Measurements from ENCODE around the gene AAK1. TPM values are rescaled to one million over a fixed set of nuclear protein-coding genes. Genes with fewer than 3 reads are reported as not detected.
"Not testable (repeated sequence)": the region's sequence is repeated elsewhere in the genome, so short reads cannot be mapped to it uniquely, and the experiment has no call there.

AAK1 gene
- total RNA-seq, 2 experiments from 2014 or later, result 114 to 115 TPM

DNA sequence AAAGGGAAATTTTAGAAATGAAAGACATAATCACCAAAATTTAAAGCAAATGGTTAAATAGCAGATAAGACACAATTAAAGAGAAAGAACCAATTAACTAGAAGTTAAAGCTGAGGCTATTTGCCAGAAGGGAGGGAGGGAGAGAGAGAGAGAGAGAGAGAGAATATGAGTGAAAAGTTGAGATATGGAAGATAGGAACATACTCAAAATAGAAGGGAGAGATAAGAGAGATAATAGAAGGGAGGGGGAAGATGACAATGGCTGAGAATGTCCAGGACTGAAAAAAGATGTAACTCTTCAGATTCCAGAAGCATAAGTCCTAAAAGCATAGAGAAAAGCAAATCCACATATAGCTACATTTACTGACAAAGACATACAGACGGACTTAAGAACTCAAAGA lies 17.1 kb upstream of the AAK1 start:
- H3K36me3 Mint-ChIP-seq (ENCODE audit: low read depth), result peaks cover 2% of the 10 kb centered on the region
- no peak for ATAC-seq
- no peak for DNase-seq
- ChIA-PET POLR2A (interaction anchor here (0.9 kb wide), 1 partner anchor 9 kb away, joined by 3 read pairs; no protein-coding TSS in a partner anchor), CTCF (interaction anchor here (0.7 to 3.0 kb wide), 3 partner anchors 14 to 96 kb away, joined by 3 to 12 read pairs (median 3); no protein-coding TSS in a partner anchor)
- peaks cover 12% of the 10 kb centered on the region for H3K4me1 Mint-ChIP-seq (ENCODE audit: low read depth)
- TF ChIP-seq, protein P1, sequence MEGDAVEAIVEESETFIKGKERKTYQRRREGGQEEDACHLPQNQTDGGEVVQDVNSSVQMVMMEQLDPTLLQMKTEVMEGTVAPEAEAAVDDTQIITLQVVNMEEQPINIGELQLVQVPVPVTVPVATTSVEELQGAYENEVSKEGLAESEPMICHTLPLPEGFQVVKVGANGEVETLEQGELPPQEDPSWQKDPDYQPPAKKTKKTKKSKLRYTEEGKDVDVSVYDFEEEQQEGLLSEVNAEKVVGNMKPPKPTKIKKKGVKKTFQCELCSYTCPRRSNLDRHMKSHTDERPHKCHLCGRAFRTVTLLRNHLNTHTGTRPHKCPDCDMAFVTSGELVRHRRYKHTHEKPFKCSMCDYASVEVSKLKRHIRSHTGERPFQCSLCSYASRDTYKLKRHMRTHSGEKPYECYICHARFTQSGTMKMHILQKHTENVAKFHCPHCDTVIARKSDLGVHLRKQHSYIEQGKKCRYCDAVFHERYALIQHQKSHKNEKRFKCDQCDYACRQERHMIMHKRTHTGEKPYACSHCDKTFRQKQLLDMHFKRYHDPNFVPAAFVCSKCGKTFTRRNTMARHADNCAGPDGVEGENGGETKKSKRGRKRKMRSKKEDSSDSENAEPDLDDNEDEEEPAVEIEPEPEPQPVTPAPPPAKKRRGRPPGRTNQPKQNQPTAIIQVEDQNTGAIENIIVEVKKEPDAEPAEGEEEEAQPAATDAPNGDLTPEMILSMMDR (IDR thresholded peaks at IDR 0.05), result no peak
- no peak overlapping the region for H3K27ac Mint-ChIP-seq
- no peak overlapping the region for H3K4me3 Mint-ChIP-seq
- no peaks in the 10 kb centered on the region for H3K27me3 Mint-ChIP-seq
- intact Hi-C loops (cut with micrococcal nuclease), result no loop called here
- H3K9me3 Mint-ChIP-seq, result peaks cover 13% of the 10 kb centered on the region

DNA sequence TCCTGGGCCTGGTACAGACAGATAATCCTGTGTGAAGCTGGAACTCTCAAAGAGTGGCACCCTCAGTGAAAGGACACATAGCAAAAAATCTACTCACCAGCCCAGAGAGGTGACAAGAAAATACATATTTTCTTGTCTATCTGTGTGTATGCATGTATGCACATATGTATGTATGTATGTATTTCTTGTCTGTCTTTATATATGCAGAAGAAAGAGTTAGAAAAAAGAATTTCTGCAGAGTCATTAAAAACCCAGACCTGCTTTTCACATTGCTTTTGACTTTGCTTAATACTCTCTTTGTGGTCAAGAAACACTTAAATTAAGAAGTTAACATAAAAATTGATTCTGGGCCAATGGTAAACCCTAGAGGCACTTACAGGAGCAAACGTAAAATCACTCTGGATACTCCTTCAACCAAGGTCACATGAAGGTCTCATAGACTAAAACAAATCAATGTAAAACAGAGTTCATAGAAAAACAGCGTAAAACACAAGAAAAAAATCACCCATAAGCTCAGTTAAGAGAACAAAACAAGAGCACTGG lies 16.5 kb upstream of the AAK1 start:
- TF ChIP-seq, protein P1 (IDR thresholded peaks at IDR 0.05), result no peak
- Mint-ChIP-seq H3K27ac (no peak overlapping the region), H3K9me3 (peaks cover 13% of the 10 kb centered on the region), H3K36me3 (ENCODE audit: low read depth) (peaks cover 2% of the 10 kb centered on the region), H3K4me1 (ENCODE audit: low read depth) (peaks cover 12% of the 10 kb centered on the region), H3K27me3 (no peaks in the 10 kb centered on the region), H3K4me3 (no peak overlapping the region)
- ChIA-PET POLR2A (interaction anchor here (0.5 to 1.1 kb wide), 4 partner anchors 8 to 115 kb away, joined by 3 to 5 read pairs (median 4); no protein-coding TSS in a partner anchor), CTCF (interaction anchor here (0.7 to 3.0 kb wide), 5 partner anchors 11 to 95 kb away, joined by 3 to 12 read pairs (median 3); no protein-coding TSS in a partner anchor)
- no peak for ATAC-seq
- DNase-seq, result no peak
- intact Hi-C loops (cut with micrococcal nuclease), result no loop called here

DNA sequence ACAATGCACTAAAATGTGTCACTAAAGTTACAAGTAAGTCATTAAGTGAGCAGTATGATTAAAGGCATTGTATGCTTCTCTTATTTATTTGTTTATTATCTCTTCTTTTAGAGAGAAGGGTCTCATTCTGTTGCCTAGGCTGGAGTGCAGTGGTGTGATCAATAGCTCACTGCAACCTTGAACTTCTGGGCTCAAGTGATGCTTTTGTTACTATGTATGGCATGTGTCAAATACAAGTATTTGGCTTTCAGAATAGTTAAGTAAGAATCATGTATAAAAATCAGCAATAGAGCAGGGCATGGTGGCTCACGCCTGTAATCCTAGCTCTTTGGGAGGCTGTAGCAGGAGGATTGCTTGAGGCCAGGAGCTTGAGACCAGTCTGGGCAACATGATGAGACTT lies 15.8 kb upstream of the AAK1 start:
- peaks cover 12% of the 10 kb centered on the region for H3K4me1 Mint-ChIP-seq (ENCODE audit: low read depth)
- H3K4me3 Mint-ChIP-seq, result no peak overlapping the region
- ATAC-seq (no peak), DNase-seq (no peak)
- POLR2A ChIA-PET, result interaction anchor here (0.5 to 1.1 kb wide), 3 partner anchors 13 to 114 kb away, joined by 3 to 5 read pairs (median 4); no protein-coding TSS in a partner anchor
- TF ChIP-seq, protein P1 (IDR thresholded peaks at IDR 0.05), result no peak
- H3K27me3 Mint-ChIP-seq, result no peaks in the 10 kb centered on the region
- CTCF ChIA-PET, result interaction anchor here (0.9 to 3.0 kb wide), 3 partner anchors 10 to 94 kb away, joined by 3 to 12 read pairs (median 3); no protein-coding TSS in a partner anchor
- intact Hi-C loops (cut with micrococcal nuclease), result no loop called here
- H3K36me3 Mint-ChIP-seq (ENCODE audit: low read depth), result peaks cover 2% of the 10 kb centered on the region
- H3K9me3 Mint-ChIP-seq, result peaks cover 11% of the 10 kb centered on the region
- no peak overlapping the region for H3K27ac Mint-ChIP-seq

DNA sequence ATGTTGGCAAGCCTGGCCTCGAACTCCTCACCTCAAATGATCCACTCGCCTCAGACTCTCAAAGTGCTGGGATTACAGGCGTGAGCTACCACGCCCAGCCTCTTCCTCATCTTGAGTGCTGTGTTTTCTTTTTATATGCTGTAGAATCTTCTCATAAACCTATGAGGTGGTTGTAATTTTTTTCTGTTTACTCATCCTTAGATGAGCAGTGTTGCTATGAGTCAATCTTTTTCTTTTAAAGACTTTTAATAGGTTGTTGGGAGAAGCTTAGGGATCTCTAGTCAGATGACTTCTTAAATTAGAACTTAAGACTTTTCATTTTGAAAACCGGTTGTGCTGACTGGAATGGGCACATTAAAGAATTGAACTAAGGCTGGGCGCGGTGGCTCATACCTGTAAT lies 8.7 kb upstream of the AAK1 start:
- H3K36me3 Mint-ChIP-seq (ENCODE audit: low read depth), result no peaks in the 10 kb centered on the region
- H3K4me1 Mint-ChIP-seq (ENCODE audit: low read depth), result peaks cover 33% of the 10 kb centered on the region
- H3K9me3 Mint-ChIP-seq, result no peaks in the 10 kb centered on the region
- no peak overlapping the region for H3K27ac Mint-ChIP-seq
- H3K4me3 Mint-ChIP-seq, result no peak overlapping the region
- ATAC-seq (peak; percentile 4), DNase-seq (no peak)
- ChIA-PET CTCF (interaction anchor here (0.8 to 1.7 kb wide), 3 partner anchors 86 to 88 kb away, joined by 3 to 5 read pairs (median 3); no protein-coding TSS in a partner anchor), POLR2A (interaction anchor here (1.0 to 1.2 kb wide), 3 partner anchors 8 to 35 kb away, joined by 3 read pairs; partner anchors contain the start of gene AAK1)
- intact Hi-C loops (cut with micrococcal nuclease), result no loop called here
- TF ChIP-seq, protein P1 (IDR thresholded peaks at IDR 0.05), result no peak
- no peaks in the 10 kb centered on the region for H3K27me3 Mint-ChIP-seq

DNA sequence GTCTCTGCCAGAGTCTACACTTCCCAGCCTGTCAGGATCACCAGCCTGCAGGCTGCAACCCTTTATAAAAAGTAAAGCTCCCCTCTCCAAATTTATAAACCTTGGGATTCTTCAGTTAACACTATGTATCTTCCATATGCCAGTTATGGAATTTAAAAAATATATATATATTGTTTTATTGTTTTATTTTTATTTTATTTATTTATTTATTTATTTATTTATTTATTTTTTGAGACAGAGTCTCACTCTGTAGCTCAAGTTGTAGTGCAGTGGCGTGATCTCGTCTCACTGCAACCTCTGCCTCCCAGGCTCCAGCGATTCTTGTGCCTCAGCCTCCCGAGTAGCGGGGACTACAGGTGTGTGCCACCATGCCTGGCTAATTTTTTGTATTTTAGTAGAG lies 3.7 kb upstream of the AAK1 start:
- DNase-seq, ATAC-seq, H3K27me3 Mint-ChIP-seq, H3K4me3 Mint-ChIP-seq, H3K9me3 Mint-ChIP-seq: not testable (repeated sequence)
- Mint-ChIP-seq H3K27ac (peak overlapping the region; percentile 96), H3K4me1 (ENCODE audit: low read depth) (peaks cover 50% of the 10 kb centered on the region), H3K36me3 (ENCODE audit: low read depth) (peaks cover 15% of the 10 kb centered on the region)
- intact Hi-C loops (cut with micrococcal nuclease), result loop anchor here (5.0 kb wide), 1 partner anchor 65 kb away; no protein-coding TSS in a partner anchor
- ChIA-PET POLR2A (interaction anchor here (0.5 to 1.3 kb wide), 8 partner anchors 10 to 930 kb away, joined by 3 to 4 read pairs (median 3); no protein-coding TSS in a partner anchor), CTCF (interaction anchor here (1.2 to 13.1 kb wide), 10 partner anchors 10 to 210 kb away, joined by 3 to 145 read pairs (median 4); partner anchors contain the start of gene NFU1)
